GM20000 (cell line): ENCODE data around the gene PROX2.

Experiments
- DNase-seq: peaks from one replicate; pipeline ENCODE4 v3.0.0; 2012; ENCODE audit warnings: low spot score
- TF ChIP-seq, protein P1 (sequence below): IDR thresholded peaks from 2 replicates; pipeline ENCODE4 v1.5.1; 2012; ENCODE audit warnings: mild to moderate bottlenecking, control low read depth; ENCODE audit errors: extremely low read depth, missing control alignments

Gene PROX2

DNA sequence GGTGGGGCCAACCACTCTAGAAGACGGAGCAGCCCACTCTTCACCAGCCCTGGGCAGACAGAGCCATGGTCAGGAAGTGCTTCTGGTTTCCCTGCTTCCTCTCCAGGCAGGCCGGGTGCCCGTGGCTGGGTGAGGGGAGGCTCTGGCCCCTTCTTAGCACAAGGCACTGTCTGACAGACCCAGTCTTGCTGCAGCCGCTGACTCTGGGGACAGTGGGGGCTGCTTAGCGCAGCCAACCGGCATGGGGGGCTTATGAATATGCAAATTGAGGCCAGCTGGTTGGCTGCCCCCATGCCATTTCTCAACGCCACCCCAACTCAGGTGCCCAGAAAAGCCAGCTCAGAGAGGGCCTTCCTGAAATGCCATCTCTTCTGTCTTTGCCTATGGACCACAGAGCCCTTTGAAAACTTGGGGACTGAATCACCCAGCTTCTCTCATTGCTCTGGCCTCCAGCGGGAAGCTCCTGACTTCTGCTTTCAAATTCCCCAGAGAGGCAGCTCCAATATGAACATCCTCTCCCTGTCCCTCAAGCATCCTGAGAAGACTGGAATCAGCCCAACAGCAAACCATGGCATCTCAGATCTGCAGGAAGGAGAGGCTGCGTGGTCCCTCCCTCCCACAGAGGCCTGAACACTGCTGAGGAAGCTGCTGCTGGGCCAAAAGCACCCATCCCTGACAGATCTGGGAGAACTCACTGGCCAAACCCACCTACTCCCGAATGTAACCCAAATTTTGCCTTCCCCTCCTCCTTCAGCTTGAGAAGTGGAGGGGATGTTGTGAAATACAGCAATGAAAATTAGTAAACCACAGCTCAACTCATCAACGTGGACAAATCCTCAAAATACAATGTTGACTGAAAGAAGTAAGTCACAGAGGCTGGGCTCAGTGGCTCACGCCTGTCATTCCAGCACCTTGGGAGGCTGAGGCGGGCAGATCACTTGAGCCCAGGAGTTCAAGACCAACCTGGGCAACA, at the start of gene PROX2:
Gene PROX2, minus strand, starts transcription at position 205 of the 973 bp plus-strand sequence. CDS start 12,311 bp downstream, outside the sequence.
- DNase-seq = no peak
- TF ChIP-seq, protein P1, sequence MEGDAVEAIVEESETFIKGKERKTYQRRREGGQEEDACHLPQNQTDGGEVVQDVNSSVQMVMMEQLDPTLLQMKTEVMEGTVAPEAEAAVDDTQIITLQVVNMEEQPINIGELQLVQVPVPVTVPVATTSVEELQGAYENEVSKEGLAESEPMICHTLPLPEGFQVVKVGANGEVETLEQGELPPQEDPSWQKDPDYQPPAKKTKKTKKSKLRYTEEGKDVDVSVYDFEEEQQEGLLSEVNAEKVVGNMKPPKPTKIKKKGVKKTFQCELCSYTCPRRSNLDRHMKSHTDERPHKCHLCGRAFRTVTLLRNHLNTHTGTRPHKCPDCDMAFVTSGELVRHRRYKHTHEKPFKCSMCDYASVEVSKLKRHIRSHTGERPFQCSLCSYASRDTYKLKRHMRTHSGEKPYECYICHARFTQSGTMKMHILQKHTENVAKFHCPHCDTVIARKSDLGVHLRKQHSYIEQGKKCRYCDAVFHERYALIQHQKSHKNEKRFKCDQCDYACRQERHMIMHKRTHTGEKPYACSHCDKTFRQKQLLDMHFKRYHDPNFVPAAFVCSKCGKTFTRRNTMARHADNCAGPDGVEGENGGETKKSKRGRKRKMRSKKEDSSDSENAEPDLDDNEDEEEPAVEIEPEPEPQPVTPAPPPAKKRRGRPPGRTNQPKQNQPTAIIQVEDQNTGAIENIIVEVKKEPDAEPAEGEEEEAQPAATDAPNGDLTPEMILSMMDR = no peak

DNA sequence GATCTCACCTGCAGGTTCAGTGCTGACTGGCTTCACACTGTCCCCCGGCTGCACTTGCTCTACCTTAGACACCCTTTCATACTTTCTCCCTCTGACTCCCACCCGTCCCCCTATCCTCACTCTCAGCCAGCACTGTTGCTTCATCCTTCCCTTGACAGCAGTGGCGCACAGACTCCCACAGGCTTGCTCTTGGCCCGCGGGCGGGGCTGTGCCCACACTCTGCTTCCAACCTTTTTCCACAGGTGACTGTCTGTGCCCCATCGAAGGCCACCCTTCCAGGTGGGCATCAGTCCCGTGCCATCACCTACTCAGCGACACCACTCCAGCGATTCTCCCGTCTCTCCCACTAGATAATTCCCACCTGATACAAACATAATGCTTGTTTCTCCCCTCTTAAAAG, 48.1 kb upstream of the PROX2 start:
- TF ChIP-seq, protein P1 = no peak
- no peak for DNase-seq

- TF ChIP-seq, protein P1 = no peak
- peak; percentile 94 for DNase-seq
These were observed 46.9 kb upstream of the PROX2 start, which contains the start of gene RPS6KL1 for GRCh38 chr14:74922752-74923401. TSS of gene RPS6KL1 (minus strand) at chr14:74923260. CDS start at chr14:74921541, 1,719 bp downstream.

GRCh38 chr14:74921987-74922751, 46.2 kb upstream of the PROX2 start:
- DNase-seq = no peak
- TF ChIP-seq, protein P1 = no peak

DNA sequence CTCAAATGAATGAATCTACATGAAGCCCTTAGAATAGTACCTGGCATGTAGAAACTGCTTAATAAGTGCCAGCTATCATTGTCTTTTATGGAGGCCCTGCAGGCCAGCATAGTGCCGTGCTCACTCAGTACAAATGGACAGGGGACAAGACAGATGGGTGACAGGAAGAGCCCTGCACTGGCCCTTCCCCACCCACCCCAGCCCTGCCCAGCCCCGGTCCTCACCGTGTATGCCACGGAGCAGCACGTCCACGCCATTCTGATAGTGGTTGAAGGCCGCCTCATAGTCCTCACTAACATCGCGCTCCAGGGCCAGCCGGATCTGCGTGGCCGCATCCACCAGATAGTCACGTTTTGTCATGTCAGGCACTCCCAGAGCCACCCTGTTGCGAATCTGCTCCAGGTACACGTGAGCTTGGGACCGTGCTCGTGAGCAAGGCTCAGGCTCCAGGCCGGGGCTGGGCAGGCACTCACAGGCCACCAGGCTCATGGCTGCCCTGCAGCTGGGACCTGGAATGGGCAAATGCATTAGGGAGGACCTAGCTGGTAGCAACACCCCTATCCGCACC, 45.2 kb upstream of the PROX2 start:
- TF ChIP-seq, protein P1 = no peak
- DNase-seq = no peak

- TF ChIP-seq, protein P1 = no peak
These were observed 44.3 kb upstream of the PROX2 start for GRCh38 chr14:74920281-74920680.

More at GRCh38 chr14:74920281-74920680, 44.3 kb upstream of the PROX2 start:
- no peak for DNase-seq
